Measurements from ENCODE around the gene SLC25A44. TPM values are rescaled to one million over a fixed set of nuclear protein-coding genes. Genes with fewer than 3 reads are reported as not detected.

Gene SLC25A44
- total RNA-seq, 4 donors from 2014 or later: 19.1 to 89.8 (median 36.3) TPM

GRCh38 chr1:156246781-156247459, 53.0 kb downstream of the SLC25A44 start:
- TF ChIP-seq, protein P1, sequence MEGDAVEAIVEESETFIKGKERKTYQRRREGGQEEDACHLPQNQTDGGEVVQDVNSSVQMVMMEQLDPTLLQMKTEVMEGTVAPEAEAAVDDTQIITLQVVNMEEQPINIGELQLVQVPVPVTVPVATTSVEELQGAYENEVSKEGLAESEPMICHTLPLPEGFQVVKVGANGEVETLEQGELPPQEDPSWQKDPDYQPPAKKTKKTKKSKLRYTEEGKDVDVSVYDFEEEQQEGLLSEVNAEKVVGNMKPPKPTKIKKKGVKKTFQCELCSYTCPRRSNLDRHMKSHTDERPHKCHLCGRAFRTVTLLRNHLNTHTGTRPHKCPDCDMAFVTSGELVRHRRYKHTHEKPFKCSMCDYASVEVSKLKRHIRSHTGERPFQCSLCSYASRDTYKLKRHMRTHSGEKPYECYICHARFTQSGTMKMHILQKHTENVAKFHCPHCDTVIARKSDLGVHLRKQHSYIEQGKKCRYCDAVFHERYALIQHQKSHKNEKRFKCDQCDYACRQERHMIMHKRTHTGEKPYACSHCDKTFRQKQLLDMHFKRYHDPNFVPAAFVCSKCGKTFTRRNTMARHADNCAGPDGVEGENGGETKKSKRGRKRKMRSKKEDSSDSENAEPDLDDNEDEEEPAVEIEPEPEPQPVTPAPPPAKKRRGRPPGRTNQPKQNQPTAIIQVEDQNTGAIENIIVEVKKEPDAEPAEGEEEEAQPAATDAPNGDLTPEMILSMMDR (IDR thresholded peaks at IDR 0.05): no peak
- no peak for ATAC-seq (ENCODE audit: low FRiP score)
- DNase-seq (ENCODE audit: low spot score): no peak

- no peak for DNase-seq (ENCODE audit: low spot score)
- TF ChIP-seq, protein P1 (IDR thresholded peaks at IDR 0.05): no peak
- no peak for ATAC-seq (ENCODE audit: low FRiP score)
Observed at GRCh38 chr1:156247460-156248322, 53.8 kb downstream of the SLC25A44 start, which contains the start of gene PAQR6. Gene PAQR6 (minus strand): TSS chr1:156248056. CDS start chr1:156246731, 1,325 bp downstream.

- no peak for ATAC-seq (ENCODE audit: low FRiP score)
- TF ChIP-seq, protein P1 (IDR thresholded peaks at IDR 0.05): no peak
- no peak for DNase-seq (ENCODE audit: low spot score)
Observed at GRCh38 chr1:156248323-156248683, 54.4 kb downstream of the SLC25A44 start.

DNA sequence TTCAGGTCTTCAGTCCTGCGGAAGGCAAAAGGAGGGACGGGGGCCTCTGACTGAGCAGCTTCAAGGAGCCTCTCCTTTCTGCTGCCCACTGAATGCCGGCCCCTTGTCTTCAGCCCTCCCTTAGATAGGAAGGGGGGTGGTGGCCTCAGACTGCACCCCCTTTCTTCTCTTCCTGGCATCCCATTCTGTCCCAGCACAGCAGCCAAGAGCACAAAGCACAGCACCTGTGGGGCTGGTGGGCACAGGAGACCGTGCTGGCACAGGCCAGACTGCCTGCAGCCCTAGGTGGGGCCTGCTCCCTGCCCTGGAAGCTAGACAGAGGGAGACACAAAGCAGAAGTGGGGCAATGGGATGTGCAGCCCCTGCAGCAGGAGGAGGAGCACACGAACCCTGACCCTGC, 55.7 kb downstream of the SLC25A44 start:
- ATAC-seq (ENCODE audit: low FRiP score) (no peak), DNase-seq (ENCODE audit: low spot score) (no peak)
- TF ChIP-seq, protein P1 (IDR thresholded peaks at IDR 0.05): no peak

DNA sequence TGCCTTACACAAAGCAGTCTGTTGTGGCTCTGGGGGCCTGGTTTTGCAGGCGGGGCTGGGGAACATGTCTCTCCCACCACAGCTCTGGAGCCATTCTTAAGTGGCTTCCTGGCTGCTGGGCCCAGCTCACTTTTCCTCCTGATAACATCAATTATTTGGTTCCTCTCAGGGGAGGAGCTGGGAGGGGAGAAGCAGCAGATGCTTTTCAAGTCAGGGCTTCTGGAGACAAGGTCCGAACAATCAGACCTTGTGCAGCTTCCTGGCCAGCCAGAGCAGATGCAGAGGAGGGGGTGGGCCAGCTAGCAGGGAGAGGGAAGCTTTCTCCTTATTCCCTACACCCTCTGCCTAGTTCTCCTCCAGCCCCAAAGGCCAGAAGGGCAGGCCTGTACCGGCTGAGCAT, 57.6 kb downstream of the SLC25A44 start:
- DNase-seq (ENCODE audit: low spot score) (no peak), ATAC-seq (ENCODE audit: low FRiP score) (no peak)
- TF ChIP-seq, protein P1 (IDR thresholded peaks at IDR 0.05): no peak

- no peak for DNase-seq (ENCODE audit: low spot score)
- TF ChIP-seq, protein P1 (IDR thresholded peaks at IDR 0.05): no peak
- no peak for ATAC-seq (ENCODE audit: low FRiP score)
Observed at GRCh38 chr1:156253634-156254033, 59.7 kb downstream of the SLC25A44 start.
